ENCODE results near the gene TTLL13. TPM values are rescaled to one million over a fixed set of nuclear protein-coding genes. Genes with fewer than 3 reads are reported as not detected.

The TTLL13 gene
- total RNA-seq, 1 experiment from 2014 or later = 1.0 TPM

DNA sequence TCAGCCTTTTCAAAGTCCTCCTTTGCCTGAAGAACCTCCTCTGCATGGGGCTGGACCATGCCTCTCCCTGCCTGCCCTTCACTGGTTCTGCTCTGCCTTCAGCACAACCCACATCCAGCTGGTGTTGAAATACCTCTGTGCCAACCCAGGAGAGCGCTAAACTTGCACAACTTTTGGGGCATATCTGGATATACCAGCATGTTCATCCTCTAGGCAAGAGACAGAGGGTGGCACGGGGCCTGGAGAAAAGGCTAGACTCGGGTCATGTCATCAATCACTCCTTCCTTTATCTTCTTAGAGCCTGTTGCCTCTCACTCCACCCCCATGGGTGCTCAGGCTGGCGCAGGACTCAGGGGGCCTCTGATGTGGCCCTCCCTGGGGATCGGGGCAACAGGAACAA, 43.5 kb upstream of the TTLL13 start:
- Histone ChIP-seq H3K4me1 (ENCODE audit: control insufficient read depth in 1 of 2, insufficient read depth in 2 of 2, low read length in 2 of 2) (peaks cover 24 to 66% of the 10 kb centered on the region in 2 experiments), H3K27ac (ENCODE audit: low read depth, low read length) (no peak overlapping the region), H3K36me3 (ENCODE audit: control insufficient read depth in 1 of 2, insufficient read depth in 2 of 2, low read length in 2 of 2) (peaks cover 2 to 21% of the 10 kb centered on the region in 2 experiments; a peak in 3 of 4 replicates), H3K79me2 (ENCODE audit: insufficient read depth, low read length) (peaks cover 91% of the 10 kb centered on the region), H2AFZ (ENCODE audit: low read depth, low read length, poor library complexity, severe bottlenecking) (no peak overlapping the region), H3K9ac (ENCODE audit: low read length) (no peak overlapping the region), H3K4me2 (ENCODE audit: low read length) (no peak overlapping the region), H3K9me3 (ENCODE audit: control insufficient read depth in 1 of 2, insufficient read depth in 1 of 2, low read depth in 1 of 2, low read length in 2 of 2) (no peaks in the 10 kb centered on the region), H4K20me1 (ENCODE audit: insufficient read depth) (no peaks in the 10 kb centered on the region), H3K4me3 (replicated peaks in 1 of 2; ENCODE audit: low read depth in 1 of 2, low read length in 2 of 2) (no peak overlapping the region), H3K27me3 (ENCODE audit: insufficient read depth, low read length) (no peaks in the 10 kb centered on the region), H3K9me2 (ENCODE audit: insufficient read depth) (no peaks in the 10 kb centered on the region)
- ATAC-seq (no peak), DNase-seq (ENCODE audit: low read depth, low spot score) (no peak)
- ChIA-PET RAD21 (ENCODE audit: low non-redundant PET in 1 of 2, low total read pairs in 2 of 2, uncharacterized antibody in 2 of 2, unreplicated experiment in 2 of 2) (interaction anchor here in 1 of 2 experiments (0.7 kb wide), 1 partner anchor 331 kb away, joined by 3 read pairs; no protein-coding TSS in a partner anchor), POLR2A (no interaction called here), CTCF (no interaction called here)
- BruUV-seq (replicated peaks) = no TSS peak
- intact Hi-C loops (cut with micrococcal nuclease) = no loop called here
- TF ChIP-seq SRF (IDR thresholded peaks at IDR 0.05; ENCODE audit: low read depth) (no peak), EGR1 (IDR thresholded peaks at IDR 0.05; ENCODE audit: low read depth) (no peak), CEBPB (IDR thresholded peaks at IDR 0.05; ENCODE audit: low read depth) (no peak), JUND (IDR thresholded peaks at IDR 0.05) (no peak), TCF7L2 (IDR thresholded peaks at IDR 0.05; ENCODE audit: borderline replicate concordance, extremely low read depth, insufficient read depth, insufficient read length) (no peak), YY1 (IDR thresholded peaks at IDR 0.05; ENCODE audit: extremely low read depth, insufficient replicate concordance, low read depth, low read length) (no peak), POLR2A (IDR thresholded peaks at IDR 0.05; ENCODE audit: borderline replicate concordance, extremely low read depth, insufficient read depth, insufficient read length) (no peak), RAD21 (IDR thresholded peaks at IDR 0.05; ENCODE audit: low read depth) (no peak), POLR2AphosphoS5 (IDR thresholded peaks at IDR 0.05; ENCODE audit: low read depth, low read length) (no peak), ZNF274 (IDR thresholded peaks at IDR 0.05; ENCODE audit: low read depth, low read length) (no peak), ELF1 (IDR thresholded peaks at IDR 0.05; ENCODE audit: borderline replicate concordance, low read depth) (no peak), SP1 (IDR thresholded peaks at IDR 0.05; ENCODE audit: low read depth) (no peak), FOSL1 (IDR thresholded peaks at IDR 0.05; ENCODE audit: low read depth) (no peak), EZH2phosphoT487 (IDR thresholded peaks at IDR 0.05; ENCODE audit: borderline replicate concordance) (no peak), EZH2 (IDR thresholded peaks at IDR 0.05) (no peak)
- TF ChIP-seq, protein P1, sequence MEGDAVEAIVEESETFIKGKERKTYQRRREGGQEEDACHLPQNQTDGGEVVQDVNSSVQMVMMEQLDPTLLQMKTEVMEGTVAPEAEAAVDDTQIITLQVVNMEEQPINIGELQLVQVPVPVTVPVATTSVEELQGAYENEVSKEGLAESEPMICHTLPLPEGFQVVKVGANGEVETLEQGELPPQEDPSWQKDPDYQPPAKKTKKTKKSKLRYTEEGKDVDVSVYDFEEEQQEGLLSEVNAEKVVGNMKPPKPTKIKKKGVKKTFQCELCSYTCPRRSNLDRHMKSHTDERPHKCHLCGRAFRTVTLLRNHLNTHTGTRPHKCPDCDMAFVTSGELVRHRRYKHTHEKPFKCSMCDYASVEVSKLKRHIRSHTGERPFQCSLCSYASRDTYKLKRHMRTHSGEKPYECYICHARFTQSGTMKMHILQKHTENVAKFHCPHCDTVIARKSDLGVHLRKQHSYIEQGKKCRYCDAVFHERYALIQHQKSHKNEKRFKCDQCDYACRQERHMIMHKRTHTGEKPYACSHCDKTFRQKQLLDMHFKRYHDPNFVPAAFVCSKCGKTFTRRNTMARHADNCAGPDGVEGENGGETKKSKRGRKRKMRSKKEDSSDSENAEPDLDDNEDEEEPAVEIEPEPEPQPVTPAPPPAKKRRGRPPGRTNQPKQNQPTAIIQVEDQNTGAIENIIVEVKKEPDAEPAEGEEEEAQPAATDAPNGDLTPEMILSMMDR (IDR thresholded peaks at IDR 0.05 in 2 of 3, conservative IDR thresholded peaks at IDR 0.05 in 1 of 3; ENCODE audit: borderline replicate concordance in 1 of 3, insufficient read depth in 1 of 3, low read depth in 2 of 3, low read length in 2 of 3) = no peak
- TF ChIP-seq, protein P2, sequence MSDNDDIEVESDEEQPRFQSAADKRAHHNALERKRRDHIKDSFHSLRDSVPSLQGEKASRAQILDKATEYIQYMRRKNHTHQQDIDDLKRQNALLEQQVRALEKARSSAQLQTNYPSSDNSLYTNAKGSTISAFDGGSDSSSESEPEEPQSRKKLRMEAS (IDR thresholded peaks at IDR 0.05) = no peak
- TF ChIP-seq, protein P3, sequence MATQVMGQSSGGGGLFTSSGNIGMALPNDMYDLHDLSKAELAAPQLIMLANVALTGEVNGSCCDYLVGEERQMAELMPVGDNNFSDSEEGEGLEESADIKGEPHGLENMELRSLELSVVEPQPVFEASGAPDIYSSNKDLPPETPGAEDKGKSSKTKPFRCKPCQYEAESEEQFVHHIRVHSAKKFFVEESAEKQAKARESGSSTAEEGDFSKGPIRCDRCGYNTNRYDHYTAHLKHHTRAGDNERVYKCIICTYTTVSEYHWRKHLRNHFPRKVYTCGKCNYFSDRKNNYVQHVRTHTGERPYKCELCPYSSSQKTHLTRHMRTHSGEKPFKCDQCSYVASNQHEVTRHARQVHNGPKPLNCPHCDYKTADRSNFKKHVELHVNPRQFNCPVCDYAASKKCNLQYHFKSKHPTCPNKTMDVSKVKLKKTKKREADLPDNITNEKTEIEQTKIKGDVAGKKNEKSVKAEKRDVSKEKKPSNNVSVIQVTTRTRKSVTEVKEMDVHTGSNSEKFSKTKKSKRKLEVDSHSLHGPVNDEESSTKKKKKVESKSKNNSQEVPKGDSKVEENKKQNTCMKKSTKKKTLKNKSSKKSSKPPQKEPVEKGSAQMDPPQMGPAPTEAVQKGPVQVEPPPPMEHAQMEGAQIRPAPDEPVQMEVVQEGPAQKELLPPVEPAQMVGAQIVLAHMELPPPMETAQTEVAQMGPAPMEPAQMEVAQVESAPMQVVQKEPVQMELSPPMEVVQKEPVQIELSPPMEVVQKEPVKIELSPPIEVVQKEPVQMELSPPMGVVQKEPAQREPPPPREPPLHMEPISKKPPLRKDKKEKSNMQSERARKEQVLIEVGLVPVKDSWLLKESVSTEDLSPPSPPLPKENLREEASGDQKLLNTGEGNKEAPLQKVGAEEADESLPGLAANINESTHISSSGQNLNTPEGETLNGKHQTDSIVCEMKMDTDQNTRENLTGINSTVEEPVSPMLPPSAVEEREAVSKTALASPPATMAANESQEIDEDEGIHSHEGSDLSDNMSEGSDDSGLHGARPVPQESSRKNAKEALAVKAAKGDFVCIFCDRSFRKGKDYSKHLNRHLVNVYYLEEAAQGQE (IDR thresholded peaks at IDR 0.05; ENCODE audit: low read depth) = no peak
- TF ChIP-seq, protein P4, sequence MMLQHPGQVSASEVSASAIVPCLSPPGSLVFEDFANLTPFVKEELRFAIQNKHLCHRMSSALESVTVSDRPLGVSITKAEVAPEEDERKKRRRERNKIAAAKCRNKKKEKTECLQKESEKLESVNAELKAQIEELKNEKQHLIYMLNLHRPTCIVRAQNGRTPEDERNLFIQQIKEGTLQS (IDR thresholded peaks at IDR 0.05) = no peak
- TF ChIP-seq, protein P5, sequence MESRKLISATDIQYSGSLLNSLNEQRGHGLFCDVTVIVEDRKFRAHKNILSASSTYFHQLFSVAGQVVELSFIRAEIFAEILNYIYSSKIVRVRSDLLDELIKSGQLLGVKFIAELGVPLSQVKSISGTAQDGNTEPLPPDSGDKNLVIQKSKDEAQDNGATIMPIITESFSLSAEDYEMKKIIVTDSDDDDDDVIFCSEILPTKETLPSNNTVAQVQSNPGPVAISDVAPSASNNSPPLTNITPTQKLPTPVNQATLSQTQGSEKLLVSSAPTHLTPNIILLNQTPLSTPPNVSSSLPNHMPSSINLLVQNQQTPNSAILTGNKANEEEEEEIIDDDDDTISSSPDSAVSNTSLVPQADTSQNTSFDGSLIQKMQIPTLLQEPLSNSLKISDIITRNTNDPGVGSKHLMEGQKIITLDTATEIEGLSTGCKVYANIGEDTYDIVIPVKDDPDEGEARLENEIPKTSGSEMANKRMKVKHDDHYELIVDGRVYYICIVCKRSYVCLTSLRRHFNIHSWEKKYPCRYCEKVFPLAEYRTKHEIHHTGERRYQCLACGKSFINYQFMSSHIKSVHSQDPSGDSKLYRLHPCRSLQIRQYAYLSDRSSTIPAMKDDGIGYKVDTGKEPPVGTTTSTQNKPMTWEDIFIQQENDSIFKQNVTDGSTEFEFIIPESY (IDR thresholded peaks at IDR 0.05; ENCODE audit: extremely low read depth, insufficient replicate concordance, low read length) = no peak
